HG02798 (cell line): ENCODE data around the gene SBNO2.

ENCODE experiments used
- ATAC-seq: cut with Tn5 transposase; IDR thresholded peaks from one replicate; pipeline ENCODE4 v1.9.1; 2021; ENCODE audit warnings: mild to moderate bottlenecking; ENCODE audit not compliant: unreplicated experiment, poor library complexity

SBNO2 gene

DNA sequence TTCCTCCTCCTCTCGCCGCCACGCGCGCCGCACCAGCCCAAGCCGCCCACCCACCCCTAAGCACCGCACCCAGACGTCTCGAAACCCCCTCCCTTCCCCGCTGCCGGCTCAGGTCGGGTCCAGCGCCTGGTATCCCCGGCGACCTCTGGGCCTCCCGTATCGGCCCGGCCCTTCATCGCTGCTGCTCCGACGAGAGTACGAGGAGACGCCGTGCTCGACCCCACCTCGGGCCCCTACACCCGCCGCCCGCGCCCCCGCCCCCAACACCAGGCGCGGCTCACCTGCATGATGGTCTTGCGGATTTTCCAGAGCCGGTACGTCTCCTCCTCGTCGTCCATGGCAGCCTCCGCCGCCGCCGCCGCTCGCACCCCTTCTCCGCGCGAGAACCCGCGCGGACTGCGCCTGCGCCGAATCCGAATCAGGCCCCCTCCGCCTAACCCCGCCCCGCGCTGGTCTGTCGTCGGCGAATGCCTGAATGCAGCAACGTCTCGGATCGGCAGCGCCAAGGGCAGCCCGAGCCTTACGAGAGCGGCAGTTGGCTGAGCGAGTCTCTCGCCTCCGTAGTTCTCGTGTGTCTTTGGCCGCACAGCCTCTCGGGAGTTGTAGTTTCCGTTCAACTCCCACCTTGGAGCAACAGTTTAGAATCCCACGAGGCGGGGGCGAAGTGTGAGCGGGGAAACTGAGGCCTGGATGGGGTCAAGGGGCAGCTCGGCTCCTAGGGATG, 78.9 kb downstream of the SBNO2 start, which contains the start of gene POLR2E:
Gene POLR2E, minus strand, starts transcription at position 398 of the 724 bp plus-strand sequence. Its CDS starts 60 bp downstream, at position 338.
- ATAC-seq: peak; percentile 91

DNA sequence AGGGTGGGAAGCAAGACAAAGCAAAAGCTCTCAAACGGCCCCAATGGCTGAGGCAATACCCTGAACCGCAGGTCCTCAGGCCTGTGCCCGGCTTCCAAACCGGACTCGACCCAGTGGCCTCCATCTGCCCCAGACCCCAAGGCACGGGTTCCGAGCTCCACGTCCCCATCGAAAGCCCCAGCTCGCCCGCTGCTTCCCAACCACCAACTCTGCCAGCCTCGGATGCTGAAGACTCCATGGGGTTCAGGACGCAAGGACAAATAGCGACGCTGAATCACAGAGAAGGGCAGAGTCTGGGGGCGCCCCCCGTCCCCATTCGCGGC, 79.5 kb downstream of the SBNO2 start:
- no peak for ATAC-seq

DNA sequence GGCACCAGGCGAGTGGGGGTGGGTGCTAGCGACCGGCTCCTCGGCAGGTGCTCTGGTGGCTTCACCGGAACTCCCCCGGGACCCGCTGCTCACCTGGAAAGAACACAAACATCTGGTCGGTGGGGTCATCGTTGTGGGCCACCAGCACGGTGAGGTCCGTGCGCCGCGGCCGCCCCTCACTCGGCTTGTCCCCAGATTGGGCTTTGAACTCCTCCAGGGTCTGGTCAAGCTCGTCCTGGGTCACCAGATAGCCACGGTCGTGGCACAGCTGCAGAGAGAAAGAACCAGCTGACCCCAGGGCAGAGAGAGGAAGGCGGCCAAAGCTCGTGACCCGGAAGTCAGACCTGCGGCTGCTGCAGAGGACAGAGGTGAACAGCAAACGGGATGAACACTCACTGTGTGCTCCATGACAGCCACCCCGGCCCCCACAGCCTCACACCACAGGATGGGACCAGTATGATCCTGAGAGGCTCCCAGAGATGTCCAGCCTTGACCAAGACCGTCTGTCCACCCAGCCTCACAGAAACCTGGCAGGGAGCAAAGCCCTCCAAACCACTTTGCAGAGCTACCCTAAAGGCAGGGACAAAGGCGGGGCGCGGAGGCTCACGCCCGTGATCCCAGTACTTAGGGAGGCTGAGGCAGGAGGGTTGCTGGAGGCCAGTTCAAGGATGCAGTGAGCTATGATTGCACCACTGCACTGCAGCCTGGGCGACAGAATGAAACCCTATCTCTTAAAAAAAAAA, 80.1 kb downstream of the SBNO2 start:
- ATAC-seq: no peak

DNA sequence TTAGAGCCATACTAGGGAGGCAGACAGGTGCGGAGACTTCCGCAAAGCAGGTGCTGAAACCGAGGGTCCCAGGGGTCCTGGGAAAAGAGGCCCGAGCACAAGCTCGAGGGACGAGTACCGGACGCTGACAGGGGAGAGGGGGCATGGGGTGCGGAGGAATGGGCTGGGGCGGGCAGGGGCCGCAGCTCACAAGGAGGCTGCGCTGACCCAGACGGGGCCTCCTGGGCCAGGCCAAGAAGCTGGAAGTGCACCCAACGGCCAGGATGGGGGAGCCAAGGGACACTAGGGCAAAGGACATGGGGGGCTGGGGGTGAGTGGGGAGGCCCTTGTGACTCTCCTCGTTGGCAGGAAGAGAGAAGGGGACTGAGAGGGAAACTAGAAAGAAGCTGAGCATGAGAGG, 80.7 kb downstream of the SBNO2 start:
- ATAC-seq: no peak

DNA sequence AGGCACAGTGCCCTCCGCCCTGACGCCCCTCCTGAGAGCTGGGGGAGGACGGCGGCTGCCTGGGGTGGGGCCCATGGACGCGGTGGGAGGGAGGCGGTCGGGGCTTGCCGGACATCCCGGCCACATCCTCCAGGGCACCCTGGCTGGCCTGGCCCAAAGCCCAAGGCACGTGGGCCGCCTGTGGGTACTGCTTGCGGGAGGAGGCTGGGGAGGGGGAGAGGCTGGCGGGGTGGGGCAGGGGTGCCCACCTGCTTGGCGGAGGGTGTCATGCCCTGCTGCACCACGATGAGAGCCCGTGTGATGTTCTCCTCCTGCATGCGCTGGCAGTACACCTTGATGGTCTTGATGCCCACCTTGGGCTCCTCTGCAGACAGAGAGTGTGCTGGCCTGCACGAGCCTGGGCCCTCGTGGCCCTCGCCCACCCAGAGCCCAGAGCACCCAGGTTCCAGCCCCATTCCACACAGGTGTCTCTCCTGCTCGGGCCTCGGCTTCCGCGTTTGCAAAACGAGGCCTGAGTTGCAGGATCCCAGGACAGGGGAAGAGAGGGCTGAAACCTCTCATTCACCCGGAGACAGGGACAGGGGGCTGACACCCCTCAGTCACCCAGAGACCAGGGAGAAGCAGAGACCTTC, 82.4 kb downstream of the SBNO2 start:
- no peak for ATAC-seq

DNA sequence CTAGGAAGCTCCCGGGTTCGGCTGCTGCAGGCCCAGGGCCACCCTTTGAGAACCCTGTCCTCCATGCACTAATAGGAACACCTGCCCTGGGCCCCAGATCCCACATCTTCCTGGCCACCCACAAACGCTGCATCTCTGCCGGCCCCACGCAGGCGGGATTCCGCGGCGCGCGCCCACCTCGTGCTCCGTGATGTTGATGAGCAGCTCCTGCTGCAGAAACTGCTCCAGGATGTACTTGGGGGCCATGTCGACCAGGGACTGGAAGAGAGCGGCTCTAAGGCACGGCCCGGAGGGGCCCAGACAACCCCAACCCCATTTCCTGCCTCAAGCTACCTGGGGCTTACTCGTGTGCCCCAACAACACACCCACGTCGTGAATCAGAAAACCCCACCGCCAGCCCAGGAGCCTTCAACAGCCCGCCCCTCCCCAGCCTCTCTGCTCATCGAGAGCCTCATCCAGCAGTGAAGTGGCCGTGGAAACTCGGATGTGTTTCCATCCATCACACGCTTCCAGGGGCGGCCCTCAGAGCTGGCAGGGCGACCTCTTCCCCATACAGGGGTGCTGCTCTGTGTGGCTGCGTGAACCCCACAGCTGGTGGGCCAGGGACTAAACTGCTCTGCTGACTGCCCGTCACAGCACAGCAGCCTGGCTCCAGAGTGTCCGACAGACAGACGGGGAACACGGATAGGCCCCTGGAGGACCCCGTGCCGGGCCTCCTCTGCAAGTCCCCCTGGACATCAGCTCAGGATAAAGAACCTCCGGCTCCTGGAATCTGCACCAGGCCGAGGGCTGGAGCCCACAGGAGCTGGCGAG, 83.1 kb downstream of the SBNO2 start:
- no peak for ATAC-seq

DNA sequence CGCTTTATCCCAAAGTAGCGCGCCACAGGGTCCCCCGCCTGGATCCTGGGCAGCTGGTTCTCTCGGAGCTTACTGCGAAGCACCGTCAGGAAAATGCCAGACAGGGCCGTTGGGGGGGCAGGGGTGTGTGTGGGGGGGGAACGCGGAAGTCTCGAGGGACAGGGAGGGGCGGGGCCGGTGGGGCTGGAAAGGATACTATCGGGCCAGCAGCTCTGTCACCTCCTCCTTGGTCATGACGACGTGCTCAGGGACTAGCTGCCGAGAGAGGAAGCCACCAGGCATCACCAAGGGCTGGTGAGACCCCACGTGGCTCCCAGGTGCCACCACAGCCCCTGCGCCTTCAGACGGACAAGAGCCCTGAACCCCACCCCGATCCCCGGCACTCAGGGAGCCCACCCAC, 84.2 kb downstream of the SBNO2 start:
- ATAC-seq: no peak

DNA sequence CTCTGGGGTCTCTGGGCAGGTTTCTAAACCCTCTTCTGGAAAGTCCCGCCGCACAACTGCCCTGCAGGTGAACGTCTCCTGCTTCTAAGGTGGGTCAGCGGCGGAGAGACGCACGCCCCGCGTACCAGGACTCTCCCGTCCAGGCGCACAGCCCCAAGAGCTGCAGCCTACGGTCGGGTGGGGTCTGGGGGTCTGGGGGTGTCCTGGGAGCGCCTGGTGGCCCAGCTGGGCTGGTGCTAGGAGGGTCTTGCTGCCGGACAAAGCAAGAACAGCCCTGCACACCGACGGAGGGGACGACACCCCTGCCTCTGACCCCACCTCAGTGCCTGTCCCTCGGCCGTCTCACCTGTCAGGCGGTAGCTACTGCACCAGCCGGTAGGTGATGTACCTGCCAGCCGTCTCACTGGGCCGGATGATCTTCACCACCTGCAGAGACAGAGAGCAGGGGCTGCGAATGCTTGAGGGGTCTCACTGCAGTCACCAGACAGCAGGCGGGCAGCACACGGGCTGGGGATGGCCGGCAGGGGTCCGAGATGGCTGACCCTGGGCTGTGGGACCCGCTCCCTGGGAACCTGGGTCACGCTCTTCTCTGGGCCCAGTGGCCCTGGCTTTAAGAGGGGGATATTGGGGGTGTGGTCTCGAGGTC, 84.8 kb downstream of the SBNO2 start:
- no peak for ATAC-seq

DNA sequence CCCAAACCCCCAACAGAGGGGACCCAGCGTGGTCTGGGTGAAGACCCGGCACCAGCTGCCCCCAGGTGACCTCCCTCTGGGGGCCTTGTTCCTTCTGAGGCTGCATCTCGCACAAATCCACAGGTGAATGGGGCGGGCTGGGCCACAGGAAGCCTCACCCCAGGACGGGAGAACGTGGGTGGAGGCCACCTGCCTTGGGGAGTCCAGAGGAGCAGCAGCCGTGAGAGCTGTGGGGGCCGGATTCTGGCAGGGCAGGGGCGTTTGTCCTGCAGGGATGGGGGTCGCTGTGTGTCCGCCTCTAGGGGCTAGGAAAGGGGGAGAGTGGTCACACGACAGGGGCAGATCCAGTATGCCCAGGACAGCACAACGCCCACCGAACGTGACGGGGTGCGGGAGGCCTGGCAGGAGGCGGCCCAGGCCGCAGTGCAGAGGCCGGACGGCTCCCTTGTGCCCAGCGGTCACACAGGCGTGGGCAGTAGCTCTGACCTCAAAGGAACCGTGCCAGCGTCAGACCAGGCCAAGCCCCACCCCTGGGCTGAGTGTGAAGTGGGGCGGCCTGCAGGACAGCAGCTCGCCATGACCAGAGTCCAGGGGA, 85.6 kb downstream of the SBNO2 start:
- ATAC-seq: peak; percentile 10

DNA sequence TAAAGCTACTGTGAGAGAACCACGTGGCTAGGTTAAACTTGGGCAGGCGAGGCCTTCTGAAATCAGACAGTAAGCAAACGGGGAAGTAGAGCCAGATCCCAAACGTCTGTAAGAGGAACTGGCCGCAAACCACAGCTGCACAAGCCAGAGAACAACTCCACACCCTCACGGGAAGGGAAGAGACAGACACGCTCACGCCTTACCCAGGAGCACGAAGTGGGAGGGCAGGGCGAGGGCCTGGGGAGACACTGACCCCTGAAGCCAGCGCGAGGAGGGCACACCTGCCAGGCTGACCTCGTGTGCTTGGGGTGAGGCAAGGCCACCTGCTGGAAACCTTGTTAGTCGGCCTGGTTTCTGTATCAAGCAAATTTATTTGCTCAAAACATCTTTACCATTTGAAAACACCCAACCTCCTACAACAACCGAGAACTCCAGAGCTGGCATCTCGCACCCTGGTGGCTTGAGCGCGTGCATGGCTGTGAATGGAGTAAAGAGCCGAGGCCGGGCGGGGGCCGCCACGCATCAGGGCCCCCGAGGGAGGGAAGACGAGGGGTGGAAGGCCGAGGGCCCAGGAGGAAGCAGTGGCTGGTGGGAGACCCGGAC, 86.2 kb downstream of the SBNO2 start:
- ATAC-seq: peak; percentile 40

DNA sequence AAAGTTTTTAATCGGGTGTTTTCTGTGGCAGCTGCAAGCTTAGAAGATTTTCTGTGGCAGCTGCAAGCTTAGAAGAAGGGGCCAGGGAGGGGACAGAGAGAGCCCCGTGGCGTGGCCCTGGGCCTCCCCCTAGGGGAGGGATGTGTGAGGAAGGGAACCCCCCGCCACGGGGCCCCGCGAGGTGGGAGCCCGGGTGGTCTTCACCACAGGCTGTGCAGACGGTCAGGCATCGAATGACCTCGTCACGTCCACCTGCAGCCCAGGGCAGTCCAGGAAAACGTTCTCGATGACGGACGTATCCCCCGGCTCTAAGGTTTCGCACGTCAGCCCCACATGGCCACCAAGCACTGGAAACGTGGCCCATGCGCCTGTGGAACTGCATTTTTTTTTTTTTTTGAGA, 87.5 kb downstream of the SBNO2 start:
- ATAC-seq: no peak

DNA sequence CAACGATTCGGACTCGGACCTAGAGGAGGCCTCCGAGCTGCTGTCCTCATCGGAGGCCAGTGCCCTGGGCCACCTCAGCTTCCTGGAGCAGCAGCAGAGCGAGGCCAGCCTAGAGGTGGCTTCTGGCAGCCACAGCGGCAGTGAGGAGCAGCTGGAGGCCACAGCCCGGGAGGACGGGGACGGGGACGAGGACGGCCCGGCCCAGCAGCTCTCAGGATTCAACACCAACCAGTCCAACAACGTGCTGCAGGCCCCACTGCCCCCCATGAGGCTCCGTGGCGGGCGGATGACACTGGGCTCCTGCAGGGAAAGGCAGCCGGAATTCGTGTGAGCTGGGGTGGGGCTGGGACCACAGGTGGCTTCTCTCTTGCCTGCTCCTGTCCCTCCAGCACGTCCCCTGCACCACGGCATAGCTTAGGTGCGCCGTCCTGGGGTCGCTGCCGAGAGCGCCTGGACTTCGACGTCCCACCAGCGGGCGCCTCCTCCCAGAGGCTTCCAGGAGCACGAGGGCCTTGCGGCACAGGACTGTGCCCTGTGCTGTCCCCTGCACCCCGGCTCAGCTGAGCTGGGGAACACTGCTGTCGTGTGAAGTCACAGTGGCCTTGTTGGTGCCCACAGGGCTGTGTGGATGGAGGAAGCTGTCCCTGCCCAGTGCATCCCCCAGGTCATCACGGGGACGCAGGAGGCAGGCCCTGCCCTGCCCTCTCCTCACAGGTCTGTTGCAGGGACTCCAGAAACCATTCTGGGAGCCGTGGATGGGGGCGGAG, 88.2 kb downstream of the SBNO2 start:
- no peak for ATAC-seq

DNA sequence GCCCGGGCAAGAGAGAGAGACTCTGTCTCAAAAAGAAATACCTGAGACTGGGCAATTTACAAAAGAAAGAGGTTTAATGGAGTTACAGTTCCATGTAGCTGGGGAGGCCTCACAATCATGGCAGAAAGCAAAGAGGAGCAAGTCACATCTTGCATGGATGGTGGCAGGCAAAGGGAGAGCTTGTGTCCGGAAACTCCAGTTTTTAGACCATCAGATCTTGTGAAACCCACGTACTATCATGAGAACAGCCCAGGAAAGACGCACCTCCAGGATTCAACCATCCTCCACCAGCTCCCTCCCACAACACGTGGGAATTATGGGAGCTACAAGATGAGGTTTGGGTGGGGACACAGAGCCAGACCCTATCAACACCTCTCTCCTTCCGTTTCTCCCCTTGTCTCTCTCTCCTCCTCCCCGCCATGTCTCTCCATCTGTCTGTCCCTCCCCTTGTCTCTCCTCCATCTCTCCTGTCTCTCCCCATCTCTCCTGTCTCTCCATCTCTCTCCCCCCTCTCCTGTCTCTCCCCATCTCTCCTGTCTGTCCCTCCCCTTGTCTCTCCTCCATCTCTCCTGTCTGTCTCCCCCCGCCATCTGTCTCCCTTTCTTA, 88.9 kb downstream of the SBNO2 start:
- ATAC-seq: no peak

DNA sequence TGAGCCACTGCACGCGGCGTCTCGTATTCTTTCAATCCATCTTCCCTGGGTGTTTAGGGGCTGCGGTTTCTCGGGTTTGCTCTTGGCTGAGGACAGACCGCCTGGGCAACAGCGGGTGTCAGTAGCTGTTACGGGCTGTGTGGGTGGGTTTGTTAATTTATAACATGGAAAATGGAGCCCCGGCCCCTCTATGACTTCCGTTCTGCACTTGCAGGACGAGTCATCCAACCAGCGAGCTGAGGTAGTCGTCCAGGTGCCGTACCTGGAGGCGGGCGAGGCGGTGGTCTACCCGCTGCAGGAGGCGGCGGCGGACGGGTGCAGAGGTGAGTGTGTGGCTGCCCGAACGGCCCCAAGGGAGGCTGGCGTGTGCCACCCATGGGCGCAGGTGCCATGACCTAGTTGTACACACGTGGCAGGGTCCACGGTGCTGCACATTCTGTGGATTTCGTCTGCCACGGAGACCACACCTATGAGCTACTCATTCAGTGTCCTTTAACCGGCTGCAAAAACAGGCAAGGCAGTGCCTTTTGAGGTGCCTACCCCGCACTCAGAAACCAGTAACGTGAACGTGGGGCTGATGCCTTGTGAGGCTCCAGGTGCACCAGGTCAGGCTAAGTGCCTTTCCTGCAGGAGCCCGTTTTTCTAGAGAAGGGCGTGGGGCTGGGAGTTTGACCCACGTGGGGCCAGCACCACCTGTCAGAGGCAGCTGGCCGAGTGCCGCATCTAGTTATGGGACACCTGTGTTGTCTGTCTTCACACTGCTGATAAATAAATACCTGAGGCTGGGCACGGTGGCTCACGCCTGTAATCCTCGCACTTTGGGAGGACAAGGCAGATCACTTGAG, 89.8 kb downstream of the SBNO2 start:
- ATAC-seq: no peak

DNA sequence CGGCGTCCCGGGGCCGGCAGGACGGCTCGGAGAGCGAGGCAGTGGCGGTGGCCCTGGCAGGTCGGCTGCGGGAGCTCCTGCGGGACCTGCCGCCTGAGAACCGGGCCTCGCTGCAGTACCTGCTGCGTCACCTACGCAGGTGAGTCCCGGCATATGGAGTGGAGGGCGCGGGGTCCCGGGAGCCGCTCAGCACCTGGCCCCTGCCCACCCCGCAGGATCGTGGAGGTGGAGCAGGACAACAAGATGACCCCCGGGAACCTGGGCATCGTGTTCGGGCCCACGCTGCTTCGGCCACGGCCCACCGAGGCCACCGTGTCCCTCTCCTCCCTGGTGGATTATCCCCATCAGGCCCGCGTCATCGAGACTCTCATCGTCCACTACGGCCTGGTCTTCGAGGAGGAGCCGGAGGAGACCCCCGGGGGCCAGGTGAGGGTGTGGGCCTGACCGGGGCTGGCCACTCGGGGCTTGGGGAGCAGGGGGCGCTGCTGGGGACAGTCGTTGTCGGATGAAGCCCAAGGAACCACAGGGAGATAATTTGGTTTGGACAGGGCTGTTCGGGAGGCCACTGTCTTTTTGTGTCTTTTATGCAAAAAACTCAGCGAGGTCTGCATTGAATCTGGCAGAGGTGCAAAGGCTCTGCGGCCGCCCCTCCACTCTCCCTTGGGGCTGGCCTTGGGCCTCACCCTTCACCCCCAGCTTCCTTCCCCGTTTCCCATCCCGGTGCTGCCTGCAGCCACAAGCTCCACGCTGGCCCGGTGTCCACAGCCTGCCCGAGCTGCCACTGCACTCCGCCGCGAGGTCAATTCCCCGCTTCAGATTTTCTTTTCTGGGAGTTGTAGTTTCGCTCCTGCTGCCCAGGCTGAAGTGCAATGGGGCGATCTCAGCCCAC, 90.9 kb downstream of the SBNO2 start:
- ATAC-seq: no peak

DNA sequence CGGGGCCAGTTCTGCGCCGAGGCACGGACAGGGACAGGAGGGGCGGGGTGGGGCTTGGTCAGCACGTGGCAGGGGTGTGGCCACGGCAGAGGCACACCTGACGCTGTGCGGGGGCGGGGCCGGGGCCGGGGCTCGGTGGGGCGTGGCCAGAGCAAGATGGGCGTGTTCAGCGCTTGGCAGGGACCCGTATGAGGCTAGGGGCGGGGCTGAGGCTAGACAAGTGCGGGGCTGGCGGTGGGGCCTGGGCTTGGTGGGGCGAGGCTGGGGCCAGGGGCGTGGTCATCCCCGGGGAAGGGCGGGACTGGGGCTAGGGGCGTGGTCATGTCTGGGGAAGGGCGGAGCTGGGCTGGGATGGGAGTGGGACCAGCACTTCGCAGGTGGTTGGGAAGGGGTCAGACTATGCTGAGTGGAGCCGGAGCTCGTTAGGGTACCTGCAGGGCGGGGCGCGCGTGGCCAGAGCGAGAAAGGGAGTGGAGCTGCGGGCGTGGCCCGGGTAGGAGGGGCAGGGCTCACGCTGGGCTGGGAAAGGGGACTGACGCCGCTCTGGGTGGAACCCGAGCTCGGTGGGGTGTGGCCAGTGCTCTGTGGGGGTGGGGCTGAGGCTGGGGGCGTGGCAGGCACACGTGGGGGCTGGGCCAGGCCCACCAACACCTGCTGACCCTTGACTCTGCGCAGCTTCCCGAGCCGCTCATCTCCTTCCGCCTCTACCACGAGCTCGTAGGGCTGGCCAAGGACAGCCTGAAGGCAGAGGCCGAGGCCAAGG, 91.7 kb downstream of the SBNO2 start:
- no peak for ATAC-seq
